Prostate gland (tissue), 2 donors: ENCODE measurements around the gene OTUD7B. TPM values are rescaled to one million over a fixed set of nuclear protein-coding genes. Genes with fewer than 3 reads are reported as not detected.
"Not testable (repeated sequence)": the region's sequence is repeated elsewhere in the genome, so short reads cannot be mapped to it uniquely, and the experiment has no call there.

ENCODE experiments used
- DNase-seq: peaks from one replicate; pipeline ENCODE4 v3.0.0-alpha.2; 2019; ENCODE audit warnings: low spot score
- H3K27ac ChIP-seq, 2 donors: fragments of 200-600 bp; sonication (generic); 2 replicates each; pipeline ENCODE4 v1.5.1; 2017 to 2019
- H3K27me3 ChIP-seq: fragments of 200-600 bp; sonication (generic); replicated peaks from 2 replicates; pipeline ENCODE4 v1.5.1; 2019; ENCODE audit not compliant: insufficient read depth
- H3K36me3 ChIP-seq, 2 donors: fragments of 200-600 bp; sonication (generic); 1 replicate in 1 of 2; 2 replicates in 1 of 2; pipeline versions ENCODE4 v1.5.1 to v1.8.1; 2017 to 2019
- H3K4me1 ChIP-seq: fragments of 200-600 bp; sonication (generic); replicated peaks from 2 replicates; pipeline ENCODE4 v1.5.1; 2019
- H3K4me3 ChIP-seq, 2 donors: fragments of 200-600 bp; sonication (generic); 2 replicates each; pipeline ENCODE4 v1.5.1; 2017 to 2019
- H3K9me3 ChIP-seq: fragments of 200-600 bp; sonication (generic); 2 replicates; pipeline ENCODE4 v1.5.1; 2017
- POLR2A ChIP-seq: fragments of 450-650 bp; IDR thresholded peaks from one replicate; pipeline ENCODE4 v1.6.1; 2016; ENCODE audit warnings: antibody characterized with exemption, mild to moderate bottlenecking
- POLR2AphosphoS5 ChIP-seq: sonication (generic); formaldehyde crosslinking; IDR thresholded peaks from one replicate; pipeline ENCODE4 v1.6.1; 2017; ENCODE audit warnings: antibody characterized with exemption
- WGBS: methylation state at CpG from one replicate; pipeline ENCODE4 v1.1.5; 2018; 5-methylcytosine and 5-hydroxymethylcytosine counted together
- intact Hi-C: fragments of 100-400 bp; cut with DNase I; formaldehyde crosslinking; loops from one replicate; pipeline ENCODE4 v1.14.2; 2022
- total RNA-seq, 2 donors: library from RNA; depleted of rRNA; stranded (reverse); fragments of >200 nt; gene quantifications; one replicate each; pipeline ENCODE4 v1.1.0, GENCODE V29; 2016
- TF ChIP-seq, protein P1 (sequence below), 4 experiments: fragments of 200-600 bp in 2 of 4; fragments of 450-650 bp in 2 of 4; sonication (generic) in 2 of 4; IDR thresholded peaks; 1 replicate in 3 of 4; 2 replicates in 1 of 4; pipeline ENCODE4 v1.5.1; 2016 to 2019; ENCODE audit warnings: antibody characterized with exemption in 4 of 4, mild to moderate bottlenecking in 2 of 4, moderate library complexity in 2 of 4

The OTUD7B gene
- total RNA-seq, result 10 to 100 TPM; 13.5 to 27.3 TPM

DNA sequence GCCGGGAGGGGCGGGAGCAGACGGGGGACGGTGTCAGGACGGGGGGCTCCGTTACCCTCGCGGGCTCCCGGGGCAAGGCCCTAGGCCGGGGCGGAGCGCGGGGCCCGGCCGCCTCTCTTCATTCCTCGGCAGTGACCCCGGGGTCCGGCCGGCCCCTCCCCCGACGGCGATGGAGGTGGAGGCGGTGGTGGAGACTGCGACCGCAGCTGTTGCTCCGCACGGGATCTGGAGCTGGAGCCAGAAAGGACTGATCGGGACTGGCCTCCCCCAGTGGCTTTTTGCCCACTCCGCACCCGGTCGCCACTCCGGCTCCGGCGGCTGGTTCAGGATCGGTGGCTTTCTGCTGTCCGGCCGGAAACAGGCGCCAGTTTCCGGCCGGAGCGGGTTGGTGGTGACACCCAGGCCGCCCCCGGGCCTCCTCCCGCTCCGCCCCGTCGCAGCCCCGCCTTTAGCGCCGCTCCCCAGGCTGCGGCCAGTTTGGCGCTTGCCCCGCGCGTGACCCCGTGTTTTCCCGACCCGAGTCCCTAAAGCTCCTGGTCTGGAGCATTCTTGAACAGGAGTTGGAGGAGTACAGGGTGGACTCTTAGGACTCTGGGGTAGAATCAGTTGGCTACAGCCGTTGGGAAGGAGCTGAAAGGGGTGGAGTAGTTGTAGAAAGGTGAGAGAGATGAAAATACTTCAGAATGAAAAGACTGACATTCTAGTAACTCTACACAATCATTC lies at the start of gene OTUD7B:
Gene OTUD7B (minus strand): TSS at position 334 of the 723 bp plus-strand sequence. CDS start 33,216 bp downstream, outside the sequence.
- TF ChIP-seq POLR2AphosphoS5 (peak; percentile 80), POLR2A (peak; percentile 70)
- TF ChIP-seq, protein P1, sequence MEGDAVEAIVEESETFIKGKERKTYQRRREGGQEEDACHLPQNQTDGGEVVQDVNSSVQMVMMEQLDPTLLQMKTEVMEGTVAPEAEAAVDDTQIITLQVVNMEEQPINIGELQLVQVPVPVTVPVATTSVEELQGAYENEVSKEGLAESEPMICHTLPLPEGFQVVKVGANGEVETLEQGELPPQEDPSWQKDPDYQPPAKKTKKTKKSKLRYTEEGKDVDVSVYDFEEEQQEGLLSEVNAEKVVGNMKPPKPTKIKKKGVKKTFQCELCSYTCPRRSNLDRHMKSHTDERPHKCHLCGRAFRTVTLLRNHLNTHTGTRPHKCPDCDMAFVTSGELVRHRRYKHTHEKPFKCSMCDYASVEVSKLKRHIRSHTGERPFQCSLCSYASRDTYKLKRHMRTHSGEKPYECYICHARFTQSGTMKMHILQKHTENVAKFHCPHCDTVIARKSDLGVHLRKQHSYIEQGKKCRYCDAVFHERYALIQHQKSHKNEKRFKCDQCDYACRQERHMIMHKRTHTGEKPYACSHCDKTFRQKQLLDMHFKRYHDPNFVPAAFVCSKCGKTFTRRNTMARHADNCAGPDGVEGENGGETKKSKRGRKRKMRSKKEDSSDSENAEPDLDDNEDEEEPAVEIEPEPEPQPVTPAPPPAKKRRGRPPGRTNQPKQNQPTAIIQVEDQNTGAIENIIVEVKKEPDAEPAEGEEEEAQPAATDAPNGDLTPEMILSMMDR (IDR thresholded peaks at IDR 0.05), result peak in 1 of 4 experiments; percentile 25
- H3K27ac ChIP-seq, result peak within 1 kb of the TSS; percentile 96 to 98
- no peaks in the 10 kb centered on the region for H3K27me3 ChIP-seq
- peak within 1 kb of the TSS; percentile 80 to 88 for H3K4me3 ChIP-seq
- no peaks in the 10 kb centered on the region for H3K9me3 ChIP-seq
- H3K4me1 ChIP-seq, result peaks cover 9% of the 10 kb centered on the region
- intact Hi-C loops, result no loop called here
- peak; percentile 85 for DNase-seq
- H3K36me3 ChIP-seq, result no peaks in the 10 kb centered on the region
- 2% methylated on average over 54 of the region's 59 CpGs for WGBS

DNA sequence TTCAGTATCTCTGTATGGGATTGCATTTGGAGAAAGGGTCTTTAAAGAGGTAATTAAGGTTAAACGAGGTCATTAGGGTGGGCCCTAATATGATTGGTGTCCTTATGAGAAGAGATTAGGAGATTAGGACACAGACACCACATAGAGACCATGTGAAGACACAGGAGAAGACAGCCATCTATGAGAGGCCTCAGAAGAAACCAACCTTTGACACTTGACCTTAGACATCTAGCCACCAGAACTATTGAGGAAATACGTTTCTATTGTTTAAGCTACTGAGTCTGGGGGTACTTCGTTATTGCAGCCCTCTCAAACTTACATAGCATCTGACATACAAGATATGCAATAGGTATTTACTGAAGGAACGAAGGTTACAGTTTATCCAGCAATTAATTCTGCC lies 49.7 kb upstream of the OTUD7B start:
- no peaks in the 10 kb centered on the region for H3K4me1 ChIP-seq
- intact Hi-C loops, result no loop called here
- no peaks in the 10 kb centered on the region for H3K9me3 ChIP-seq
- 82% methylated on average over 4 of the region's 4 CpGs for WGBS
- H3K36me3 ChIP-seq, result no peaks in the 10 kb centered on the region
- H3K27me3 ChIP-seq, result no peaks in the 10 kb centered on the region
- no peak overlapping the region for H3K27ac ChIP-seq
- TF ChIP-seq POLR2AphosphoS5, result no peak
- TF ChIP-seq POLR2A, result no peak
- TF ChIP-seq, protein P1 (IDR thresholded peaks at IDR 0.05), result no peak
- no peak for DNase-seq
- H3K4me3 ChIP-seq, result no peak overlapping the region

DNA sequence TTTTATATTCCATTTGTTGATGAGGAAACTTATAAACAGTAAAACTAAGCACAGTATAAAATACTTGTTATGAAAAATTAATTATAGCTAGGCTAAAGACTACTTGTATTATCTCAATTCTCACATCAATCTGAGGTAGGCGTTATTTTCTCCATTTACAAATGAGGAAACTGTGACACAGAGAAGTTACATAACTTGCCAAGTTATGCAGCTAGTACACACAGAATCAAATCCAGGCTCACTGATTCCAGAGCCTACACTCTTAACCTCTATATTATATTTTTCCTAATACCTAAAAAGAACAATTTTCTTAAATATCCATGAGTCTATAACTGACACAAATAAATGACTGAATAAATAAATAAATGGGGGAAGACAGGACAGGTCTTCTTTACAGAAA lies 45.9 kb upstream of the OTUD7B start:
- 80% methylated on average over 1 of the region's 1 CpG for WGBS
- intact Hi-C loops, result no loop called here
- no peaks in the 10 kb centered on the region for H3K9me3 ChIP-seq
- no peak for DNase-seq
- no peaks in the 10 kb centered on the region for H3K36me3 ChIP-seq
- no peak for TF ChIP-seq POLR2A
- TF ChIP-seq, protein P1 (IDR thresholded peaks at IDR 0.05), result no peak
- no peak for TF ChIP-seq POLR2AphosphoS5
- H3K27me3 ChIP-seq, result no peaks in the 10 kb centered on the region
- no peak overlapping the region for H3K27ac ChIP-seq
- no peak overlapping the region for H3K4me3 ChIP-seq
- no peaks in the 10 kb centered on the region for H3K4me1 ChIP-seq

DNA sequence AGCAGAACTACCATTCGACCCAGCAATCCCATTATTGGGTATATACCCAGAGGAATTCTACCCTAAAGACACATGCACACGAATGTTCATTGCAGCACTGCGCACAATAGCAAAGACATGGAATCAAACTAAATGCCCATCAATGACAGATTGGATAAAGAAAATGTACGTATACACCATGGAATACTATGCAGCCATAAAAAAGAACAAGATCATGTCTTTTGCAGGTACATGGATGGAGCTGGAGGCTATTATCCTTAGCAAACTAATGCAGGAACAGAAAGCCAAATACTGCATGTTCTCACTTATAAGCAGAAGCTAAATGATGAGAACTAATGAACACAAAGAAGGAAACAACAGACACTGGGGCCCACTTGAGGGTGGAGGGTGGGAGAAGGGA lies 45.0 kb upstream of the OTUD7B start:
- DNase-seq, H3K9me3 ChIP-seq, intact Hi-C loops, H3K27me3 ChIP-seq, H3K27ac ChIP-seq, H3K4me3 ChIP-seq, H3K4me1 ChIP-seq, H3K36me3 ChIP-seq: not testable (repeated sequence)
- 92% methylated on average over 4 of the region's 4 CpGs for WGBS

DNA sequence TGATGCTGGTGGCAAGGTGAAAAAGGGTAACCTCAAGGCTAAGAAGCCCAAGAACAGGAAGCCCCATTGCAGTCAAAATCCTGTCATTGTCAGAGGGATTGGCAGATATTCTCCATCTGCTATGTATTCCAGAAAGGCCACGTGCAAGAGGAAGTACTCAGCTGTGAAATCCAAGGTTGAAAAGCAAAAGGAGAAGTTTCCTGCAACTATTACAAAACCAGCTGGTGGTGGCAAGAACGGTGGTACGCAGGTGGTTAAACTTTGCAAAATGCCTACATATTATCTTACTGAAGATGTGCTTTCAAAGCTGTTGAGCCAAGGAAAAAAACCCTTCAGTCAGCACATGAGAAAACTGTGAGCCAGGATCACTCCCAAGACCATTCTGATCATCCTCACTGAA lies 43.4 kb upstream of the OTUD7B start:
- Histone ChIP-seq H3K9me3 (no peaks in the 10 kb centered on the region), H3K4me3 (no peak overlapping the region), H3K27me3 (no peaks in the 10 kb centered on the region), H3K4me1 (no peaks in the 10 kb centered on the region), H3K36me3 (no peaks in the 10 kb centered on the region), H3K27ac (no peak overlapping the region)
- TF ChIP-seq POLR2A (no peak), POLR2AphosphoS5 (no peak)
- TF ChIP-seq, protein P1 (IDR thresholded peaks at IDR 0.05), result no peak
- WGBS, result 72% methylated on average over 3 of the region's 3 CpGs
- intact Hi-C loops, result no loop called here
- no peak for DNase-seq

DNA sequence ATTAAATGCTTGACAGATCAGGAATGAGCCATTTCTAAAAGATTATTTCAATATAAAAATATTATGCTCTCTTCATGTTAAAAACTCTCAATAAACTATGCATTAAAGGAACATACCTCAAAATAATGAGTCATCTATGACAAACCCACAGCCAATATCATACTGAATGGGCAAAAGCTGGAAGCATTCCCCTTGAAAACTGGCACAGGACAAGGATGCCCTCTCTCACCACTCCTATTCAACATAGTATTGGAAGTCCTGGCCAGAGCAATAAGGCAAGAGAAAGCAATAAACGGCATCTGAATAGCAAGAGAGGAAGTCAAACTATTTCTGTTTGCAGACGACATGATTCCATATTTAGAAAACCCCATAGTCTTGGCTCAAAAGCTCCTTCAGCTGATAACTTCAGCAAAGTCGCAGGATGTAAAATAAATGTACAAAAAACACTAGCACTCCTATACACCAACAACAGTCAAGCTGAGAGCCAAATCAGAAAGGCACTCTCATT lies 41.4 kb upstream of the OTUD7B start:
- intact Hi-C loops, result loop anchor here (2.0 kb wide), 1 partner anchor 89 kb away; no protein-coding TSS in a partner anchor
- H3K36me3 ChIP-seq, DNase-seq, H3K27ac ChIP-seq, H3K4me3 ChIP-seq, H3K4me1 ChIP-seq, H3K27me3 ChIP-seq, H3K9me3 ChIP-seq: not testable (repeated sequence)
- WGBS, result 61% methylated on average over 3 of the region's 3 CpGs
